Uterus (tissue), 4 donors: Measurements from ENCODE around the gene CLRN1. TPM values are rescaled to one million over a fixed set of nuclear protein-coding genes. Genes with fewer than 3 reads are reported as not detected.

Experiments
- DNase-seq, 2 donors: peaks; one replicate each; pipeline ENCODE4 v3.0.0-alpha.2; 2019 to 2020
- H3K27ac ChIP-seq, 2 donors: fragments of 200-600 bp; sonication (generic); 1 replicate in 1 of 2; 2 replicates in 1 of 2; pipeline ENCODE4 v1.5.1; 2016 to 2018
- H3K27me3 ChIP-seq, 2 donors: fragments of 200-600 bp; sonication (generic); one replicate each; pipeline ENCODE4 v1.5.1; 2018 to 2019; ENCODE audit warnings: control low read depth in 1 of 2
- H3K36me3 ChIP-seq, 2 donors: fragments of 200-600 bp; sonication (generic); one replicate each; pipeline ENCODE4 v1.5.1; 2019; ENCODE audit warnings: control low read depth in 1 of 2
- H3K4me1 ChIP-seq, 2 donors: fragments of 200-600 bp; sonication (generic); one replicate each; pipeline ENCODE4 v1.5.1; 2018 to 2019; ENCODE audit warnings: control low read depth in 1 of 2
- H3K4me3 ChIP-seq, 2 donors: fragments of 200-600 bp; sonication (generic); 1 replicate in 1 of 2; 2 replicates in 1 of 2; pipeline ENCODE4 v1.5.1; 2018 to 2019; ENCODE audit warnings: mild to moderate bottlenecking in 1 of 2
- H3K9me3 ChIP-seq, 2 donors: fragments of 200-600 bp; sonication (generic); one replicate each; pipeline ENCODE4 v1.5.1; 2019; ENCODE audit warnings: control low read depth in 1 of 2
- POLR2A ChIP-seq, 2 donors: fragments of 450-650 bp; IDR thresholded peaks; one replicate each; pipeline ENCODE4 v1.6.1; 2016; ENCODE audit warnings: antibody characterized with exemption in 2 of 2, mild to moderate bottlenecking in 1 of 2, moderate library complexity in 1 of 2
- intact Hi-C: fragments of 100-400 bp; cut with DNase I; formaldehyde crosslinking; loops from one replicate; pipeline ENCODE4 v1.15.1; 2023; ENCODE audit warnings: low total_unique reads
- total RNA-seq, 4 donors: library from RNA; depleted of rRNA in 3 of 4; stranded (reverse); fragments of >200 nt in 3 of 4; gene quantifications; one replicate each; pipeline versions ENCODE4 v1.1.0 to v1.2.4, GENCODE V29; 2014 to 2023
- TF ChIP-seq, protein P1 (sequence below), 4 experiments: fragments of 200-600 bp in 2 of 4; fragments of 450-650 bp in 2 of 4; sonication (generic) in 2 of 4; IDR thresholded peaks; one replicate each; pipeline ENCODE4 v1.5.1; 2016 to 2019; ENCODE audit warnings: antibody characterized with exemption in 4 of 4, mild to moderate bottlenecking in 2 of 4, moderate library complexity in 1 of 4
- donor health status: DM: yes; HTN: yes; CAD: no.

CLRN1 gene
- total RNA-seq, 4 donors from 2014 or later = not detected

DNA sequence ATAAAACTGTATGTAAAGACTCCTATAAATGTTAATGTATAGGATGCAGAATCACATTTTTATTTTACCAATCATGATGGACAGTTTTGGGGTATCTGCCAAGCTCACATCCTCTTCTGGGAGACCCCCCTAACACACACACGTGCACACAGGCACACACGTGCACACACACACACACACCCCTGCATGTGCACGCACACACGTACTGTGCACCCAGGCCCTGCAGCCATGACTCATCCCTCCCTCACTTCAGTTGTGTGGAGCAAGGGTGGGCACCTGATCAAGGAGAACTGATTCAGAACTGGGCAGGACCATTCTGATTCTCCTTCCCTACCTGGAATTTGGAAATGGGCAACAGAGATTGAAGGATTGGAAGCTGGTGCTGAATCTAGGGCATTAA is 51.3 kb downstream of the CLRN1 start:
- no peak for DNase-seq
- Histone ChIP-seq H3K9me3 (no peaks in the 10 kb centered on the region), H3K27me3 (no peaks in the 10 kb centered on the region), H3K36me3 (no peaks in the 10 kb centered on the region), H3K4me3 (no peak overlapping the region), H3K4me1 (no peaks in the 10 kb centered on the region), H3K27ac (no peak overlapping the region)
- intact Hi-C loops = no loop called here
- TF ChIP-seq, protein P1, sequence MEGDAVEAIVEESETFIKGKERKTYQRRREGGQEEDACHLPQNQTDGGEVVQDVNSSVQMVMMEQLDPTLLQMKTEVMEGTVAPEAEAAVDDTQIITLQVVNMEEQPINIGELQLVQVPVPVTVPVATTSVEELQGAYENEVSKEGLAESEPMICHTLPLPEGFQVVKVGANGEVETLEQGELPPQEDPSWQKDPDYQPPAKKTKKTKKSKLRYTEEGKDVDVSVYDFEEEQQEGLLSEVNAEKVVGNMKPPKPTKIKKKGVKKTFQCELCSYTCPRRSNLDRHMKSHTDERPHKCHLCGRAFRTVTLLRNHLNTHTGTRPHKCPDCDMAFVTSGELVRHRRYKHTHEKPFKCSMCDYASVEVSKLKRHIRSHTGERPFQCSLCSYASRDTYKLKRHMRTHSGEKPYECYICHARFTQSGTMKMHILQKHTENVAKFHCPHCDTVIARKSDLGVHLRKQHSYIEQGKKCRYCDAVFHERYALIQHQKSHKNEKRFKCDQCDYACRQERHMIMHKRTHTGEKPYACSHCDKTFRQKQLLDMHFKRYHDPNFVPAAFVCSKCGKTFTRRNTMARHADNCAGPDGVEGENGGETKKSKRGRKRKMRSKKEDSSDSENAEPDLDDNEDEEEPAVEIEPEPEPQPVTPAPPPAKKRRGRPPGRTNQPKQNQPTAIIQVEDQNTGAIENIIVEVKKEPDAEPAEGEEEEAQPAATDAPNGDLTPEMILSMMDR (IDR thresholded peaks at IDR 0.05) = no peak
- TF ChIP-seq POLR2A (IDR thresholded peaks at IDR 0.05) = no peak

- Histone ChIP-seq H3K27ac (no peak overlapping the region), H3K36me3 (no peaks in the 10 kb centered on the region), H3K4me3 (no peak overlapping the region), H3K27me3 (no peaks in the 10 kb centered on the region), H3K9me3 (no peaks in the 10 kb centered on the region), H3K4me1 (no peaks in the 10 kb centered on the region)
- no peak for DNase-seq
- TF ChIP-seq POLR2A (IDR thresholded peaks at IDR 0.05) = no peak
- TF ChIP-seq, protein P1 (IDR thresholded peaks at IDR 0.05) = no peak
- intact Hi-C loops = no loop called here
Measured at GRCh38 chr3:150920236-150920635, 52.3 kb downstream of the CLRN1 start.

DNA sequence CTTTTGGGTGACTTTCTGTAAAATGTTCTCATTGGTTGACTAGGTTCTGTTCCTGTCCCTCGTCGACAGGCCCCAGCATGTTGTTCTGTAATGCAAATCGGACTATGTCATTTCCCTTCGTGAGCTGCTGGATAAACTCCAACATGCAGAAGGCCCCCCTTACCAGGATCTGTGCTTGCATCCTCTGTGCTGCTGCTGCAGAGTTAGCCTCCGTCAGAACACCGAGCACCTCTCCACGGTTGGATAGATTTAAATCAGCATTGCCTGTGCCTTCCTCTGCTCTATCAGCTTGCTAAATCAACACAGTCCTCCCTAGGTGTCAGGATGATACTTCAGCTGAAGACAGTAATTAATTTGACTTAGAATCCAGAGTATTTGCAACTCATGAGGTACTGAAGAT is 54.6 kb downstream of the CLRN1 start:
- no peaks in the 10 kb centered on the region for H3K4me1 ChIP-seq
- H3K9me3 ChIP-seq = no peaks in the 10 kb centered on the region
- H3K4me3 ChIP-seq = no peak overlapping the region
- intact Hi-C loops = no loop called here
- TF ChIP-seq, protein P1 (IDR thresholded peaks at IDR 0.05) = no peak
- TF ChIP-seq POLR2A (IDR thresholded peaks at IDR 0.05) = no peak
- H3K36me3 ChIP-seq = no peaks in the 10 kb centered on the region
- H3K27ac ChIP-seq = no peak overlapping the region
- no peaks in the 10 kb centered on the region for H3K27me3 ChIP-seq
- DNase-seq = no peak

DNA sequence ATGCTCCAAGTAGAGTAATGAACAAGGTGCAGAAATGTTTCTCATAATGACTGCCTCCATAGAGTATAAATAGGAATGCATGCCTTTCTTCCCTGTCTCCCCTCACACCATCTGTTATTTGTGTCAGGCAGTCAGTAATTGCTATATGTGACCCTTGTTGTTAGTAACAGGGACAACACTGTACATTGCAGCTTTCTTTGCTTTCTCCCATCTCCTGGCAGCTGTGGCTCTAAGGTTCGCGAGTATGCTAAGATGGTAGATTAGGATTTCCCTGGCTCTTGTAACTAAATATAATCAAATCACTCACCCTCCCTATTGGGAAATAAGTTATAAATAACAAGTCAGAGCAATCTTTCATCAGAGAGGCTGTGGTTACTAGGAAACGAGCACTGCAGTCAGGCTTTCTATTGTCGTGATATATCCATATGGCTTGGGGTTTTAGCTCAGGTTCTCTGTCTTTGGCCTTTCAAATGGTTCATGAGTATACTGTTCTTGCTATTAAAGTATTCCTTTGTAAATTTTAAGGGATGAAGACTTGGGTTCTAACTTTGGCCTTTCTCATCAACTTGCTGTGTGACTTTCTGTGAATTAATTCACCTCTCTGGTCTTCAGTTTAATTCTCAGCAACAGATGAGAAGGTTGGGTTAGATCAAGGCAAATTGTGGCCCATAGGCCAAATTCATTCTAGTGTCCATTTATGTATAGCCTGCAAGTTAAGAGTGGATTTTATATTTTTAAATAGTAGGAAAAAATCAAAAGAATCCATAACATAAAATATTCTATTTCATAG is 59.2 kb downstream of the CLRN1 start:
- H3K4me1 ChIP-seq = no peaks in the 10 kb centered on the region
- no peak for DNase-seq
- H3K36me3 ChIP-seq = no peaks in the 10 kb centered on the region
- intact Hi-C loops = no loop called here
- TF ChIP-seq, protein P1 (IDR thresholded peaks at IDR 0.05) = no peak
- TF ChIP-seq POLR2A (IDR thresholded peaks at IDR 0.05) = no peak
- no peak overlapping the region for H3K4me3 ChIP-seq
- no peaks in the 10 kb centered on the region for H3K9me3 ChIP-seq
- H3K27me3 ChIP-seq = no peaks in the 10 kb centered on the region
- H3K27ac ChIP-seq = no peak overlapping the region

- Histone ChIP-seq H3K9me3 (no peaks in the 10 kb centered on the region), H3K4me3 (no peak overlapping the region), H3K27me3 (no peaks in the 10 kb centered on the region), H3K36me3 (no peaks in the 10 kb centered on the region), H3K27ac (no peak overlapping the region), H3K4me1 (no peaks in the 10 kb centered on the region)
- no peak for TF ChIP-seq POLR2A (IDR thresholded peaks at IDR 0.05)
- TF ChIP-seq, protein P1 (IDR thresholded peaks at IDR 0.05) = no peak
- intact Hi-C loops = no loop called here
- no peak for DNase-seq
Measured at GRCh38 chr3:150912501-150912900, 60.0 kb downstream of the CLRN1 start.
